Activated CD4-positive, alpha-beta T cell treated with anti-CD3 and anti-CD28 coated beads, Interleukin-2, amount 50 U/mL, for 48 hours (primary cell): ENCODE results near the gene NEIL1.
"Not testable (repeated sequence)": the region's sequence is repeated elsewhere in the genome, so short reads cannot be mapped to it uniquely, and the experiment has no call there.

Experiments used
- DNase-seq, 2 experiments: peaks; one replicate each; pipeline ENCODE4 v3.0.0-alpha.2; 2020

The NEIL1 gene

DNA sequence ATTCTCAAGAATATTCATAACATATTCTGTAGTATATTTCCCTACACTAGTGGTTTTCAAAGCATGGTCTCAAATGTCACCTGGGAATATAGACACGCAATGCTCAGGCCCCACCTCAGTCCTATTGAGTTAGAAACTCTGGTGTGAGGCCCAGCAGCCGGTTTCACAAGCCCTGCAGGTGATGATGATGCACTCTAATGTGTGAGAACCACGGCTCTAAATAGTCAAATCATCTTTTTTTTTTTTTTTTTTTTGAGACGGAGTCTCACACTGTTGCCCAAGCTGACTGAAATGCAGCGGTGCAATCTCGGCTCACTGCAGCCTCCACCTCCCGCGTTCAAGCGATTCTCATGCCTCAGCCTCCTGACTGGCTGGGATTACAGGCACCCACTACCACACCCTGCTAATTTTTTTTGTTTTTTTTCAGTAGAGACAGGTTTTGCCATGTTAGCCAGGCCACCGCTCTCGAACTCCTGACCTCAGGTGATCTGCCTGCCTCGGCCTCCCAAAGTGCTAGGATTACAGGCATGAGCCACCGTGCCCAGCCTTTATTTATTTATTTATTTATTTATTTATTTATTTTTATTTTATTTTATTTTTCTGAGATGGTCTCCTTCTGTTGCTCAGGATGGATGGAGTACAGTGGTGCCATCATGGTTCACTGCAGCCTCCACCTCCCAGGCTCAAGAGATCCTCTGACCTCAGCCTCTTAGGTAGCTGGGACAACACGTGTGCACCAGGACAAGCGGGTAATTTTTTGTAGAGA is 13.0 kb upstream of the NEIL1 start:
- DNase-seq: not testable (repeated sequence)

DNA sequence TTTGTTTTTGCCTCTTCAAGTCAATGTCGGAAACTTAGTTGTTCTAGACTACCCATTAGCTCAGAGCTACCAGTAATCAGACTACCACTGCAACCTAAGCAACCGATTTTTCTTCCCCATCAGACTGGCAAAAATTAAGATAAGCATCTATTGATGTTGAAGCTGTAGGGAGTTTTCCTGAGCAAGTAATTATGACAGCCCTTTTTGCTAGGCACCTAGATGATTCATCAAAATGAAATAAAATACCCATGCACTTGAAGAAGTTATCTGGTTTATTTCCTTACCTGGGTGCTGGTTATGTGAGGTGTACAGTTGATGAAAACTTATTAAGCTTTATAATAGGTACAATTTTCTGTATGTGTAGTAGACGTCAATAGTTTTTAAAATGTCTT is 11.5 kb upstream of the NEIL1 start:
- DNase-seq: no peak

DNA sequence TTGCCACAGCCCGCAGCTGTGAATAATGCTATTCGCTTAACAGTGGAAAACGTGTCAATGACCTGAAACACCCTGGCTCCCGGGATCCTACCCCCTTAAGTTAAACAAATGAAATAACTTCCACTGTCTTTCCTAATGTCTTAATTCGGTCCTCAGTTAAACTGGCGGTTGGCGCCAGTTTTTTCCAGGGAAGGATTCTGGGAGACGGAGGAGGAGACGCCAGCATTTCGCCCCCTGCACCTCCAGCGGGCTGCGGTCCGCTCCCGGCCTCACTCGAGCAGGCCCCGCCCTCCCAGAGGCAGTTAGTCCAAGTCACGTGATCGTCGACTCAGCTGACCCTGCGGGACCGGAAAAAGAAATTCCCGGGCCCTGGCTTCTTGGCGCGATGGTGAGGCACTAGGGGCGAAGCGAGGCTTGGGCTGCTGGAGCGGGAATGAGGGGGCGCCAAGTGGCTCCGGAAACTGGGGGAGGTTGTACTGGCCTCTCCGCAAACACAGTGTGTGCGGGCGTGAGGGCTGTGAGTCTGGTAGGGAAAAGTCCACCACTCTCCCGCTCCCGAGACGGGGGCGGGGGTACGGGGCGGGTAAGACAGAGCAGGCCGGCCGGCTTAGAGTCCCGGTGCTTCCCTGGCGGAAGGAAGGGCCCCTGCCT is 11.0 kb upstream of the NEIL1 start, which contains the start of gene COMMD4:
COMMD4 (plus strand) TSS at position 359 of the 651 bp plus-strand sequence; CDS start at position 386, 27 bp downstream.
- DNase-seq: peak; percentile 93 to 94

DNA sequence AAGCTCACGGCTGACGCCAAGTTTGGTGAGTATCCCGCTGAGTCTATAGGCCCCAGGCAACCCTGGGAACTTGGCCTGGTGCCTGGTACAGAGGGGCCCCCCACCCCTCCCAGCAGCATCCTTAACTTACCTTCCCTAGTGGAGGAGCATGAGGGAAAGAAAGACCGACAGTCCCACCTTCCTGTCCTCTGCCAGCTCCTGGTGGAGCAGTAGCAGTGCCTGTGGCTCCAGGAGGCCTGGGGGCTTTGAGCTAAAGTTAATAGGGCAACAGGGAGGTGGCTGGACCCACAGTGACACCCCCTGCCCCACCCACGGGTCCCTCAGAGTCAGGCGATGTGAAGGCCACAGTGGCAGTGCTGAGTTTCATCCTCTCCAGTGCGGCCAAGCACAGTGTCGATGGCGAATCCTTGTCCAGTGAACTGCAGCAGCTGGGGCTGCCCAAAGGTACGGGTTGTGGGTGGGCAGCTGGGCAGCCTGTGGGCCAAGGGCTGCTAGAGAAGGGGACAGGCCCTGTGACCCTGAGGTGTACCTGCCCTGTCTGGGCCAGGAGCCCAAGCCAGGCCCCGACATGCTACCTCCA is 8.1 kb upstream of the NEIL1 start:
- no peak for DNase-seq

DNA sequence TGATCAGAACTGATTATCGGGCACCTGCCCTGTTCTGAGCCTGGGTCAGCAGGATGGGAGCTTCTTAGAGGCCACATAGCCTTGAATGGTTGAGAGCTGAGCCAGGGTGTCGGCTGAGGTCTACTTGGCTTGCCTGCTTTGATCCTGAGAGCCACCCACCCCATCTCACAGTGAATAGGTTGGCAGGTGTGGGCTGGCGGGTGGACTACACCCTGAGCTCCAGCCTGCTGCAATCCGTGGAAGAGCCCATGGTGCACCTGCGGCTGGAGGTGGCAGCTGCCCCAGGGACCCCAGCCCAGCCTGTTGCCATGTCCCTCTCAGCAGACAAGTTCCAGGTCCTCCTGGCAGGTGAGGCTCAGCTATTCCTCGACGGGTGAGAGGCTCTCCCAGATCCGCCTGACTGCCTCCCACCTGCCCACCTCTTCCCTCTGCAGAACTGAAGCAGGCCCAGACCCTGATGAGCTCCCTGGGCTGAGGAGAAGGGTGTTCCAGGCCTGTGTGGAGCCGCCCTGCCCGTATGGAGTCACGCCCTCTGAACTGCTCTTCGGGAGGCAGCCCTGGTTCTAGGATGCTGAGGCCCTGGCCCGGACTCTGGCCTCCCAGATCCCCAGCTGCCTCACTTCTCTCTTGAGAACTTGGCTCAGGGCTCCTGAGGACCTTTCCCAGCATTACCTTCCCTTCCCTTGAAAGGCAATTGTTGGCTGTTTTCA is 7.2 kb upstream of the NEIL1 start:
- DNase-seq: no peak

DNA sequence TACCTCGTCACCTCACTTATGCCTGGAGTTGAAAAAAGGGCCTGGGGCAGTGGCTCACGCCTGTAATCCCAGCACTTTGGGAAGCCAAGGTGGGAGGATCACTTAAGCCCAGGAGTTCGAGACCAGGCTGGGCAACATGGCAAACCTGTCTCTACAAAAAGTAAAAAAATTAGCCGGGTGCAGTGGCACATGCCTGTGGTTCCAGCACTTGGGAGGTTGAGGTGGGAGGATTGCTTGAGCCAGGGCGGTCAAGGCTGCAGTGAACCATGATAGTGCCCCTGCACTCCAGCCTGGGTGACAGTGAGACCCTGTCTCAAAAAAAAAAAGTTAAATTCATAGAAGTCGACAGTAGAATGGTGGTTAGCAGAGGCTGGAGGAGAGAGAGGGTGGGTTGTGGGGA is 4.6 kb upstream of the NEIL1 start:
- DNase-seq: no peak

DNA sequence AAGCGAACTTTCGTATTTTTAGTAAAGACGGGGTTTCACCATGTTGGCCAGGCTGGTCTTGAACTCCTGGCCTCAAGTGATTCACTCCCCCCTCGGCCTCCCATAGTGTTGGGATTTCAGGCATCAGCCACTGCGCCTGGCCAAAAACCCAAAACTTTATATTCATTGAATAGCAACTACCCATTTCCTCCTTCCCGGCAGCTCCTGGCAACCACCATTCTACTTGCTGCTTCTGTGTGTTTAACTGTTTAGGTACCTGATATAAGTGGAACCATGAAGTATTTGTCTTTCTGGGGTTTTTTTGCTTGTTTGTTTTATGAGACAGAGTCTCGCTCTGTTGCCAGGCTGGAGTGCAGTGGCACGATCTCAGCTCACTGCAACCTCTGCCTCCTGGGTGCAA is 2.9 kb upstream of the NEIL1 start:
- not testable (repeated sequence) for DNase-seq

DNA sequence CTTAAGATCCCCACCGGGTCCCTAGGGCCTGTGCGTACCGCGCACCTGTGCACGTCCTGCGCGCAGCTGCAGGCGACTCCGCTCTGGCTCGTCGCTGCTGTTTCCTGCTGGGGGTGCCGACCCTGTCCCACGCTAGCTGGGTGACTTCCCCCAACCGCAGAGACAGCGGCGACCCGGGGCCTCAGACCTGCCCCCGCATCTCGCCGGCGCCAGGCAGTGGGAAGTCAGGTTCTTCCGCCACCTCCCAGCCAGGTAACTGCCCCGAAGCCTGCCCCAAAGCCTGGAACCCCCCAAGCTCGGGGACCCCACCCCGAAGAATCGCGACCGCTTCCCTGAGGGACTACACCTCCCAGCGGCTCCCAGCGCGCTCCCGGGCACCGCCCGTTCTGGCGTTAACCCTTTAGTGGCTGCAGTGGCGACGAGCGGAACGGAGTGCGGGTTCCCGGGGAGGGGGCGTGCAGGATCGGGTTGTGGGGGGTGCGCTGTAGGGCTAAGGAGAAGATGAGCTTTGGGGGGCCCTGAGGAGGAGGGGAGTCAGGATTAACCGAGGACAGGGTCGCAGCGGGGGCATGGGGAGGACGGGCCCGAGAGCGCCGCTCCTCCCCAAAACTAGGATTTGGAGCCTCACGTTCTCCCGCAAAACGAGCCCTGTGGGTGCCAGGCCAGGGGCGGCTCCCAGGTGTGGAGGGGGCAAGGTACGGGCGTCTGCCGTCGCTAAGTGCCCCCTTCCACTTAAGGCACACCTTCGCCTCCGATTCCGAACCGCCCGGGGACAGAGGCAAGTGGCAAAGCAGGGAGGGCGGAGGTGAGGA is 589 bp downstream of the NEIL1 start:
- DNase-seq: peak; percentile 45 to 59

DNA sequence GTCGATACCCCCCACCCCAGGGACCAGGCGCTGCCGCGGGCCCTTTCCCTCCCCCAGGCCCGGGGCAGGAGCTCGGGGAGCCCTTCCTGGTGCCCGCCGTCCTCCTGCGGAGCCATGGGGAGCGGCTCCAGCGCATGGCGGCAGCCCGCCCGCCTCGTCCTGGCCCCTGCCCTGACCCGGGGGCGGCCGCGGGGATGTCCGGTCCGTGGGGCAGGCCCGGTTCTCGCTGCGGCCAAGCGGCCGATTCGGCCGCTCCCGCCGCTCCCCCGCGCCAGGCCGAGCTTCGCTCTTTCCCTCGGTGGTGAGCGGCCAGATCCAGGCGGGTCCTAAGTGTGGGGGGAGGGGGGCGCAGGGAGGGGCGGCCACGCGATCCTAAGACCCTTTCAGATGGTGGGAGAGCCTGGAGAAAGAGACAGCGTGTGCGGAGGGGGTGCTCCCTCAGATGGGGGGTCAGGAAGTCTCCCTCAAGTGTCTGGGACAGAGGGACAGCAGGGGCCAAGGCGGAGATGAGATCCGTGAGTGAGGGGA is 1.3 kb downstream of the NEIL1 start:
- DNase-seq: no peak

DNA sequence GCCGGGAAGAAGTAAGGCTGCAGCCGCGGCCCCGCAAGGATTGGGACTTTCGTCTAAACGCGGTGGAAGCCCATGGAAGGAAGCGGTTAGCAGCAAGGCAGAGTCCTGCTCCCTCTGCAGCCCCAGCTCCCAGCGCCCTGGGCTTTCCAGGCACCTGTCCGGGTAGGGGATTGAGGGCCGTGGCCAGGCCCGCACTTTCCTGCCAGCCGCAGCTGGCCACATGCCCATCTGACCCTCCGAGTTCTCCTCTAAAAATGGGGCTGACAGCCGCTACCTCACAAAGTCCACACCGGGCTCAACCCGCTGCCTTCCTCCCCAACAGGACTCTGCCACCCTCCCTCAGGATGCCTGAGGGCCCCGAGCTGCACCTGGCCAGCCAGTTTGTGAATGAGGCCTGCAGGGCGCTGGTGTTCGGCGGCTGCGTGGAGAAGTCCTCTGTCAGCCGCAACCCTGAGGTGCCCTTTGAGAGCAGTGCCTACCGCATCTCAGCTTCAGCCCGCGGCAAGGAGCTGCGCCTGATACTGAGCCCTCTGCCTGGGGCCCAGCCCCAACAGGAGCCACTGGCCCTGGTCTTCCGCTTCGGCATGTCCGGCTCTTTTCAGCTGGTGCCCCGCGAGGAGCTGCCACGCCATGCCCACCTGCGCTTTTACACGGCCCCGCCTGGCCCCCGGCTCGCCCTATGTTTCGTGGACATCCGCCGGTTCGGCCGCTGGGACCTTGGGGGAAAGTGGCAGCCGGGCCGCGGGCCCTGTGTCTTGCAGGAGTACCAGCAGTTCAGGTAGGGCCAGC is 1.9 kb downstream of the NEIL1 start:
- DNase-seq: no peak

DNA sequence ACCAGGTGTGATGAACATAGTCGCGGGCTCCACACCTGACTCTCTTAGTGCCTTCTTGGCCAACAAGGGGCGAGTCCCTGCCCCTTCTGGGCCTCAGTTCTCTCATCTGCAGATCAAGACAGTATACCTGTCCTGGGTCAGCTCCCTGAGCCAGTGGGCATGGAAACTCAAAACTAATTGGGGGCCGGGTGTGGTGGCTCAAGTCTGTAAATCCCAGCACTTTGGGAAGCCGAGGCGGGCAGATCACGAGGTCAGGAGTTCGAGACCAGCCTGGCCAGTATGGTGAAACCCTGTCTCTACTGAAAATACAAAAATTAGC is 2.5 kb downstream of the NEIL1 start:
- DNase-seq: not testable (repeated sequence)

DNA sequence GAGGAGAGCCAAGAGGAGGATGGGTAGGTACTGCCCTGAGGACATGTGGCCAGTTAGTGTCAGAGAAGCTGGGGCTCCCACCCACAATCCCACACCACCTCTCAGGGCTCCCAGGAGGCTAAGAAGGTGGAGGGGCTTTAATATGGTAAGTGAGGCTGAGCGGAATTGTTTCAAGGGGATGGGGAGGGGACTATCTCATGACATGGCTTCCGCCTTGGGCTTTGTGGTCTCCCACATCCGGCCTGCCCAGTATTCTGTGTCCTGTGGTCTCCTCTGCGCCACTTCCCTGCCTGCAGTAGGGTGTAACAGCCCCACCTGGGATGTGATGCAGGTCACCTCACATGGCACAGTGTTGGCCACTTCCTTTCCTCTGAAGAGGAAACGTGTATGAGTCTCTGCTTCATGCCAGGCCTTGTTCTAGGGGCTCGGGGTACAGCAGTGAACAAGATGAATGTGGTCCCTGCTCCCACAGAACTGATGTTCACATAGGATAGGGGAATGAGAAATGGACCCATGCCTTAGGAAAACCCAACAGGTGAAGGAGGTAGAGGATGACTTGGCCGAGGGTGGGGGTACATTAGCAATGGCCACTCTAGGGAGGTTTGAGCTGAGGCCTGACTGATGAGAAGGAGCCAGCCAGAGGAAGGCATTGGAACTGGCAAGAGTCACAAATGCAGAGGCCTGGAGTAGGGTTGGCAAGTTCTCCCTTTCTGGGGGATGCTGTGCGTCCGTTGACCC is 3.2 kb downstream of the NEIL1 start:
- DNase-seq: peak; percentile 71 to 75

DNA sequence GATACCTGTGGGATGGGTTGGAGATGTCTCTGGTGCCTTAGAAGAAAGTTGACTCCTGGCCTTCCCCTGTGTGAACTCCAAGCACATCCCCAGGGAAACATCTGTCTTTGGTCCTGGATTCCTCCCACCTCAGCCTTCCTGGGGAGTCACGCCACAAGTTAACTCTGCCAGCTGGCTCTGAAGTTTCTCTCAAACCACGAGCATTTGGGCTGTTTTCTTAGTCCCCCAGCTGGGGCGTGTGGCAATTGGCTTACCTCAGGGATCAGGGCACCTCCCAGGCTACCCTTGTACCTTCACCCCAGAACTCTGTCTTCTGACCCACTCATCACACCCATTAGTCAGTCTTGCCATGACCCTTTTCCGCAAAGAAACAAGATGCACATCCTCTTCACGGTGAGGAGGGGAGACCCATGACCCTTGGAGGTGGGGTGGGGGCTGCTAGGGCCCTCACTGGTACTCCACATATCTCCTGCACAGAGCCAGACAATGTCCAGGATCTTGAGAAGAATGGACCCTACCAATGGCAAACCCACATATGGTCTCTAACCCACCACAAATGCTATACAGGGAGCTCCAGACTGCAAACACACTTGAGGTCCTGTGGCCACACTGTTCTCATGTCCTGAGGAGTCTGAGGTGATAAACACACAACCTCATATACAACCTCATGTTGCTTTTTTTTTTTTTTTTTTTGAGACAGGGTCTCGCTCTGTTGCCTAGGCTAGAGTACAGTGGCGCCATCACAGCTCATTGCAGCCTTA is 3.9 kb downstream of the NEIL1 start:
- DNase-seq: no peak

DNA sequence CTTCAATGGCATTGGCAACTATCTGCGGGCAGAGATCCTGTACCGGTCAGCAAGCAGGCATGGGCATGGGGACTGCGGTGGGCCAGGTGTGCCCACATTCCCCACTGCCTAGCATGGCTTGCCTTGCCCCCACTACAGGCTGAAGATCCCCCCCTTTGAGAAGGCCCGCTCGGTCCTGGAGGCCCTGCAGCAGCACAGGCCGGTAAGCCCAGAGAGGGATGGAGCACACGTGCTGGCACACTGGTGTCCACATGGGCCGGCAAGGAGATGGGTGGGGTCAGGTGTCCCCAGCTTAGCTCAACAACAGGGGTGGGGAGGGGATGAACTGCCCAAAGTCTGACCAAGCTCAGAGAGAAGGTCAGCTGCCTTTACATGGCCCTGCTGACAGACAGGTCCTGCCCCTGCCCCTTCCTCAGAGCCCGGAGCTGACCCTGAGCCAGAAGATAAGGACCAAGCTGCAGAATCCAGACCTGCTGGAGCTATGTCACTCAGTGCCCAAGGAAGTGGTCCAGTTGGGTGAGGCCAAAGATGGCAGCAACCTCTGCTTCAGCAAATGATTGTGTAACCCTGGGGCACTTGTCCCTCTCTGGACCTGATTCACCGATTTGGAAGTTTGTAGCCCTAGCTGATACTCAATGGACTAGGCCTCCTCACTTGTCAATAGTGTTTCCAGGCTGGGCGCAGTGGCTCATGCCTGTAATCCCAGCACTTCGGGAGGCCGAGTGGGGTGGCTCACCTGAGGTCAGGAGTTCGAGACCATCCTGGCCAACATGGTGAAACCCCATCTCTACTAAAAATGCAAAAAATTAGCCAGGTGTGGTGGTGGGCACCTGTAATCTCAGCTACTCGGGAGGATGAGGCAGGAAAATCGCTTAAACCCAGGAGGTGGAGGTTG is 5.6 kb downstream of the NEIL1 start:
- DNase-seq: no peak

DNA sequence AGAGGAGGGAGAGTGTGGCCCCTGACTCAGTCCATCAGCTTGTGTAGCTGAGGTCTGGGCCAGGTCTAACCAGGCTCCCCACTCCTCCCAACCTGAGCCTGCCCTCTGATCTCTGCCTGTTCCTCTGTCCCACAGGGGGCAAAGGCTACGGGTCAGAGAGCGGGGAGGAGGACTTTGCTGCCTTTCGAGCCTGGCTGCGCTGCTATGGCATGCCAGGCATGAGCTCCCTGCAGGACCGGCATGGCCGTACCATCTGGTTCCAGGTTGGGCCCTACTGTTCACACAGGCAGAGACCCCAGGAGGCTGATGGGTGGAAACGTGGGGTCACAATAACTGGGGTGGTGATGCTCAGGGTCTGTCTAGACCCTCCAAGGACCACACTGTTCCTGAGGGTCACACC is 6.8 kb downstream of the NEIL1 start:
- no peak for DNase-seq

DNA sequence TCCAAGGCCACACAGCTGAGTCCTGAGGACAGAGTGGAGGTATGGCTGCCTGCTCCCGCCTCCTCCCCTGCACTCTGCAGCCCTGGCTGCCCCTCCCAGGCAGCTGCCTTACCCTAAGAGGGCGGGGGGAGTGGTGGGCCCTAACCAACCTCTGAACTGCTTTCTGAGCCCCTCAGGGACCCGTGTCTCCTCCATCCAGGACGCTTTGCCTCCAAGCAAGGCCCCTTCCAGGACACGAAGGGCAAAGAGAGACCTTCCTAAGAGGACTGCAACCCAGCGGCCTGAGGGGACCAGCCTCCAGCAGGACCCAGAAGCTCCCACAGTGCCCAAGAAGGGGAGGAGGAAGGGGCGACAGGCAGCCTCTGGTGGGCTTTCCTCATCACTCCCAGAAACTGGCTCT is 7.6 kb downstream of the NEIL1 start:
- DNase-seq: no peak

DNA sequence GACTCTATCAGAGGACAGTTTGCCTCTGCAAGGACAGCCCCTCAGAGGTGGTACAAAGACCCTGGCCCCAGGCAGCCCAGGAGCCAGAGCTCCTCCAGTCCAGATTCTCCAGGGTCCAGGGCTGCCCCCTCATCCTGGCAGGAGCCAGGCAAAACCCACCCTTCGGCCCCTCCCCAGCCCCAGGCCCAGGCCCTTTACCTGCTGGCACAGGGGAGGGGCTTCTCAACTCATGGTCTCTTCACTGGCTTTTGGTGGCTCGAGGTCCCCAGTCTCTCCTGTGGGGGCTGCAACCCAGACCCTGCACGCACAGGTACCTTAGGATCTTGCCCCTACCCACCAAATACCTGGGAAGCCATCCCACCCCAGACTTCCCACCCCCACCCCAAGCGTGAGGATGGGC is 8.5 kb downstream of the NEIL1 start:
- no peak for DNase-seq

DNA sequence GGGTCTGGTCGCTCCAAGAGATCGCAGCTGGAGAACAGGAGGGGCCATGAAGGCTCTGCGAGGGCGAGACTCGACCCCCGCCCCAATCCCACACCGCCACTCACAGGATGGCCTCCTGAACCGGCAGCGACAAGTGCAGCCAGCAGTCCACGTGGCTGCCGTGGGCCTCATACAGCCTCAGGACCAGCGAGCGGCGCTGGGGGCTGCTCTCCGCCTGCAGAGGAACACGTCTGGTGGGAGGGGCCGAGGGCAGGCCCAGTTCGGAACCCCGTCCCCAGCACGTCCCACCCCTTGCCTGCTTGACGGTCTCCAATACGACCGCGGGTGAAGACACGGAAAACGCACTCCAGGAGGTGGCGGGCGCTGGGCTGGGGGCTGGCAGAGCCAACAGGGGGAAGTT is 9.2 kb downstream of the NEIL1 start:
- DNase-seq: no peak

DNA sequence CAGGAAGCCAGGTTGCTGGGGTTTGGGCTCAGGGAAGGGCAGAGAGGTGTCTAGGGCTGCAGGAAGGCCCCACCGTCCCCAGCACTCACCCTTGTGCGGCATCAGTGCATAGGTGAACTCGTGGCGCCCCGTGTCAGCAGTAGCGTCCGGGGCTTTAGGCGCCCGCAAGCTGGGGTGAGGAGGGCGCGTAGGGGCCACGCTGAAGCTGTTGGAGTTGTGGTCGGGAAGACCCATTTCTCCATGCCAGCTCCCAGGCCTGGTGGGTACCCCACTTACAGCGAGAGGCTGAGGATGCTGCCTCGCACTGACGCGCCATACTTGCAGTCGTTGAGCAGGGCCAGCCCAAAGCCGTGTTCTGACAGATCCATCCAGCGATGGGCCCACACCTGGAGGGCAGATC is 9.7 kb downstream of the NEIL1 start:
- DNase-seq: no peak
